Fibroblast of lung (primary cell): ENCODE data around the gene RAB5IF. TPM values are rescaled to one million over a fixed set of nuclear protein-coding genes. Genes with fewer than 3 reads are reported as not detected.
A peak's percentile ranks its signal among the peaks of the same experiment; 100 is the strongest.

Source experiments
- DNase-seq, 2 donors: peaks; one replicate each; pipeline versions ENCODE4 v3.0.0 to v3.0.0-alpha.2; 2010; ENCODE audit warnings: low read depth in 2 of 2
- H2AFZ ChIP-seq: 2 replicates; pipeline ENCODE4 v1.5.1; 2012; ENCODE audit warnings: low read length, control low read depth, inconsistent platforms
- H3K27ac ChIP-seq: 2 replicates; pipeline ENCODE4 v1.5.1; 2011; ENCODE audit warnings: low read length, control low read depth; ENCODE audit not compliant: insufficient read depth
- H3K27me3 ChIP-seq: 2 replicates; pipeline ENCODE4 v1.5.1; 2011; ENCODE audit warnings: mild to moderate bottlenecking, low read length; ENCODE audit not compliant: control insufficient read depth, insufficient read depth
- H3K36me3 ChIP-seq: 2 replicates; pipeline ENCODE4 v1.5.1; 2011; ENCODE audit warnings: low read length; ENCODE audit not compliant: control insufficient read depth, insufficient read depth
- H3K4me1 ChIP-seq: 2 replicates; pipeline ENCODE4 v1.5.1; 2011; ENCODE audit warnings: low read length; ENCODE audit not compliant: control insufficient read depth, insufficient read depth; ENCODE audit errors: extremely low read depth
- H3K4me2 ChIP-seq: 2 replicates; pipeline ENCODE4 v1.5.1; 2011; ENCODE audit warnings: low read length, control low read depth; ENCODE audit not compliant: insufficient read depth; ENCODE audit errors: extremely low read depth
- H3K4me3 ChIP-seq, 4 experiments: fragments of 200-600 bp in 1 of 4; sonication (generic) in 1 of 4; replicated peaks in 1 of 4; 2 replicates each; pipeline ENCODE4 v1.5.1; 2011 to 2016; ENCODE audit warnings: low read length in 4 of 4, low read depth in 3 of 4, mild to moderate bottlenecking in 3 of 4, control low read depth in 2 of 4, inconsistent platforms in 1 of 4, mixed read lengths in 1 of 4; ENCODE audit not compliant: insufficient read depth in 1 of 4; ENCODE audit errors: control extremely low read depth in 1 of 4
- H3K79me2 ChIP-seq: 2 replicates; pipeline ENCODE4 v1.5.1; 2012; ENCODE audit warnings: mild to moderate bottlenecking, low read length, inconsistent platforms; ENCODE audit not compliant: control insufficient read depth, insufficient read depth
- H3K9ac ChIP-seq: 2 replicates; pipeline ENCODE4 v1.5.1; 2011; ENCODE audit warnings: mild to moderate bottlenecking, low read length, control low read depth; ENCODE audit not compliant: insufficient read depth
- H3K9me3 ChIP-seq: 2 replicates; pipeline ENCODE4 v1.5.1; 2012; ENCODE audit warnings: low read depth, low read length; ENCODE audit not compliant: control insufficient read depth, insufficient read depth
- H4K20me1 ChIP-seq: 2 replicates; pipeline ENCODE4 v1.5.1; 2011; ENCODE audit warnings: low read length; ENCODE audit not compliant: control insufficient read depth, insufficient read depth; ENCODE audit errors: extremely low read depth
- EZH2 ChIP-seq: IDR thresholded peaks from 2 replicates; pipeline ENCODE4 v1.5.1; 2012; ENCODE audit warnings: low read length, control low read depth, mild to moderate bottlenecking; ENCODE audit errors: missing control alignments
- polyA plus RNA-seq, 2 donors: library from polyadenylated mRNA; depleted of rRNA in 1 of 2; stranded (reverse) in 1 of 2; unstranded in 1 of 2; fragments of >200 nt; gene quantifications; 2 replicates each; pipeline ENCODE4 v1.2.1, GENCODE V29; 2011 to 2012; ENCODE audit warnings: missing spikeins in 1 of 2
- total RNA-seq: library from RNA; depleted of rRNA; stranded (reverse); fragments of >200 nt; gene quantifications from 2 replicates; pipeline ENCODE4 v1.2.1, GENCODE V29; 2014
- TF ChIP-seq, protein P1 (sequence below), 2 donors: IDR thresholded peaks in 1 of 2; conservative IDR thresholded peaks in 1 of 2; 1 replicate in 1 of 2; 2 replicates in 1 of 2; pipeline ENCODE4 v1.5.1; 2011 to 2012; ENCODE audit warnings: low read length in 2 of 2, control low read depth in 1 of 2, inconsistent platforms in 1 of 2, low read depth in 1 of 2, mild to moderate bottlenecking in 1 of 2

RAB5IF gene
- total and polyA plus RNA-seq, 2 donors (not counting 1 experiment from before 2014, with no cell fraction given) = 58.0 to 104 TPM

DNA sequence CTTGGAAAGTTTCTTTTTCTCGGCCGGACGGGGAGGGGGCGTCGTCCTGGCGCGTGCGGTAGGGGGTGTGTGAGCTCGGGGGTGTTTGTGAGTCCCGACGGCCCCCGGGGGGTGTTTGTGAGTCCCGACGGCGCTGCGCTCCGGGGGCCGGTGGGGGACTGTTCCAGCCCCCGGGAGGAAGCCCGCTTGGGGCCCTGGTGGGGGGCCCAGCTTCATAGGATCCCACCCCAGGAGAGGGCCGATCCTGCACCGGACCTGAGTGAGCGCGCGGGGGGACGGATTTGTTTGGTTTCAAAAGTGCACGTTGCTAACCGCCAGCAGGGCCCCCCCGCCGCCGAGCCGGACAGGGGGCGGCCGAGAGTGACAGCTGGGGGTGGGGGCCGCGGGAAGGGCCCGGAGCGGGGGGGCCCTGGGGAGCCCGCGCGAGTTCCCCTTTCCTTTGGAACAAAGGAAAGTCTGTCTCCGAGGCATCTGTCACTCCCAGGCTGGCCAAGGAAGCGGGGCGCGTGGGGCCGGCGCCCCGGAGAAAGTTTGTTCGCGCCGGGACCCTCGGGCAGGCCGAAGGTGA is 31.7 kb upstream of the RAB5IF start:
- H2AFZ ChIP-seq = no peak overlapping the region

GRCh38 chr20:36574366-36575135 is 31.0 kb upstream of the RAB5IF start:
- no peak for TF ChIP-seq EZH2
- TF ChIP-seq, protein P1, sequence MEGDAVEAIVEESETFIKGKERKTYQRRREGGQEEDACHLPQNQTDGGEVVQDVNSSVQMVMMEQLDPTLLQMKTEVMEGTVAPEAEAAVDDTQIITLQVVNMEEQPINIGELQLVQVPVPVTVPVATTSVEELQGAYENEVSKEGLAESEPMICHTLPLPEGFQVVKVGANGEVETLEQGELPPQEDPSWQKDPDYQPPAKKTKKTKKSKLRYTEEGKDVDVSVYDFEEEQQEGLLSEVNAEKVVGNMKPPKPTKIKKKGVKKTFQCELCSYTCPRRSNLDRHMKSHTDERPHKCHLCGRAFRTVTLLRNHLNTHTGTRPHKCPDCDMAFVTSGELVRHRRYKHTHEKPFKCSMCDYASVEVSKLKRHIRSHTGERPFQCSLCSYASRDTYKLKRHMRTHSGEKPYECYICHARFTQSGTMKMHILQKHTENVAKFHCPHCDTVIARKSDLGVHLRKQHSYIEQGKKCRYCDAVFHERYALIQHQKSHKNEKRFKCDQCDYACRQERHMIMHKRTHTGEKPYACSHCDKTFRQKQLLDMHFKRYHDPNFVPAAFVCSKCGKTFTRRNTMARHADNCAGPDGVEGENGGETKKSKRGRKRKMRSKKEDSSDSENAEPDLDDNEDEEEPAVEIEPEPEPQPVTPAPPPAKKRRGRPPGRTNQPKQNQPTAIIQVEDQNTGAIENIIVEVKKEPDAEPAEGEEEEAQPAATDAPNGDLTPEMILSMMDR (conservative IDR thresholded peaks at IDR 0.05 in 1 of 2, IDR thresholded peaks at IDR 0.05 in 1 of 2; ENCODE audit: low read depth in 1 of 2, low read length in 2 of 2) = no peak

More for the DNA sequence above, 31.7 kb upstream of the RAB5IF start:
- no peaks in the 10 kb centered on the region for H3K27me3 ChIP-seq
- H3K36me3 ChIP-seq = no peaks in the 10 kb centered on the region
- H3K9ac ChIP-seq = peak overlapping the region; percentile 68
- H4K20me1 ChIP-seq = no peaks in the 10 kb centered on the region
- H3K4me2 ChIP-seq = peak overlapping the region; percentile 80
- H3K27ac ChIP-seq = peak overlapping the region; percentile 46
- DNase-seq = no peak
- no peaks in the 10 kb centered on the region for H3K9me3 ChIP-seq
- peak overlapping the region; percentile 54 to 75 (median 61) for H3K4me3 ChIP-seq
- TF ChIP-seq EZH2 = no peak
- TF ChIP-seq, protein P1 (conservative IDR thresholded peaks at IDR 0.05 in 1 of 2, IDR thresholded peaks at IDR 0.05 in 1 of 2; ENCODE audit: low read depth in 1 of 2, low read length in 2 of 2) = no peak
- peaks cover 8% of the 10 kb centered on the region for H3K4me1 ChIP-seq
- peaks cover 3% of the 10 kb centered on the region for H3K79me2 ChIP-seq

GRCh38 chr20:36576081-36576445 is 29.5 kb upstream of the RAB5IF start:
- no peak overlapping the region for H2AFZ ChIP-seq
- peaks cover 3% of the 10 kb centered on the region for H3K79me2 ChIP-seq
- no peak overlapping the region for H3K4me2 ChIP-seq
- H3K27me3 ChIP-seq = no peaks in the 10 kb centered on the region
- H4K20me1 ChIP-seq = no peaks in the 10 kb centered on the region
- no peak overlapping the region for H3K9ac ChIP-seq
- no peak overlapping the region for H3K4me3 ChIP-seq
- H3K9me3 ChIP-seq = no peaks in the 10 kb centered on the region
- H3K36me3 ChIP-seq = peaks cover 2% of the 10 kb centered on the region
- no peak for DNase-seq
- H3K27ac ChIP-seq = no peak overlapping the region
- TF ChIP-seq, protein P1 (conservative IDR thresholded peaks at IDR 0.05 in 1 of 2, IDR thresholded peaks at IDR 0.05 in 1 of 2; ENCODE audit: low read depth in 1 of 2, low read length in 2 of 2) = no peak
- no peak for TF ChIP-seq EZH2
- H3K4me1 ChIP-seq = peaks cover 10% of the 10 kb centered on the region

More at GRCh38 chr20:36574366-36575135, 31.0 kb upstream of the RAB5IF start:
- peak overlapping the region; percentile 80 for H3K4me2 ChIP-seq
- H3K36me3 ChIP-seq = peaks cover 2% of the 10 kb centered on the region
- peaks cover 3% of the 10 kb centered on the region for H3K79me2 ChIP-seq
- H3K9ac ChIP-seq = peak overlapping the region; percentile 68
- no peaks in the 10 kb centered on the region for H3K27me3 ChIP-seq
- H3K9me3 ChIP-seq = no peaks in the 10 kb centered on the region
- H3K27ac ChIP-seq = peak overlapping the region; percentile 54
- peak overlapping the region; percentile 56 to 75 (median 65) for H3K4me3 ChIP-seq
- peaks cover 8% of the 10 kb centered on the region for H3K4me1 ChIP-seq
- H2AFZ ChIP-seq = peak overlapping the region; percentile 46
- DNase-seq = peak; percentile 23 to 59
- H4K20me1 ChIP-seq = no peaks in the 10 kb centered on the region
